GM23248 (cell line): ENCODE data around the gene CLEC7A.

Experiments
- EZH2 ChIP-seq: fragments of 200-600 bp; sonication (generic); IDR thresholded peaks from 2 replicates; pipeline ENCODE4 v1.6.1; 2018; ENCODE audit warnings: antibody characterized with exemption, mild to moderate bottlenecking; ENCODE audit not compliant: insufficient read depth, poor library complexity, severe bottlenecking
- EZH2phosphoT487 ChIP-seq: fragments of 200-600 bp; sonication (generic); IDR thresholded peaks from 2 replicates; pipeline ENCODE4 v1.6.1; 2018; ENCODE audit warnings: antibody characterized with exemption, moderate library complexity, mild to moderate bottlenecking, low read depth; ENCODE audit not compliant: insufficient read depth

DNA sequence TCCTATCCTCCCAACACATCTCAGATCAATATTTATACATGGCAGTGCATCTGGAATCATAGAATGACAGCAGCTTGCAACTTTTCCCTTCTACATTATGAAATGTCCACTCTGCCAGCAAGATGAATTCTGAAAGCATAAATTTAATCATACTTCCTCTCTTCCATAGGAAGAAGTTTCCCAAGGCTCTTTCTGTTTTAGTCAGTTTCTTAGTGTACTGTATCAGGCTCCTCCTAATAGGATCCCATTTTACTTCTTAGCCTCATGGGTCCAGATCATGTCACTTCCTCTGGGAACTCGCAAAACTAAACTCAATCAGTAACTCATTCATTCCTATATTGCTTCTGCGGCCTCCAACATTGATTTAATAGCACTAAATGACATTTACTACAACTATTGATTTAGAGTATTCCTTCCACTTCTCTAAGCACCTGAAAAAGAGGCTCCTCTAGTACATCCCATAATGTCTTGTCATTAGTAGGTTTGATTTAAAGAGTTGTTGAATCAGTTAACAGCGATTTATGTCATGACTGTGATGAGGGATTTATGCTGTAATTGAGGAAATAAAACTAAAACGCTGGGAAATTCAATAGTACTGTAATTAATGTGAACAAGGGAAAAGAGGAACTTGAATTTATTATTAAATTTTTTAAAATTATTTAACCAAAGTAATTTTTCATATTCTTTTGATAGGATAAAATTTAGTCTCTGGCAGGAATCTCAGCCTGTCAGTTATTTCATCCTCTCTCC lies 35.2 kb downstream of the CLEC7A start:
- TF ChIP-seq EZH2, result no peak
- no peak for TF ChIP-seq EZH2phosphoT487
